Measurements from ENCODE around the gene TCAP. TPM values are rescaled to one million over a fixed set of nuclear protein-coding genes. Genes with fewer than 3 reads are reported as not detected.

TCAP gene
- polyA plus RNA-seq, 1 donor from 2014 or later: 3.7 TPM

GRCh38 chr17:39639043-39639442 lies 26.1 kb upstream of the TCAP start:
- H3K36me3 ChIP-seq (ENCODE audit: insufficient read depth, low read length): no peaks in the 10 kb centered on the region
- no peak overlapping the region for H3K4me2 ChIP-seq (ENCODE audit: low read length)
- no peak overlapping the region for H3K27ac ChIP-seq (ENCODE audit: low read length)
- no peak overlapping the region for H3K9ac ChIP-seq (ENCODE audit: low read length)
- H3K27me3 ChIP-seq (ENCODE audit: insufficient read depth, low read depth, low read length): no peaks in the 10 kb centered on the region
- H3F3A ChIP-seq (ENCODE audit: insufficient read depth, low read length, poor library complexity, severe bottlenecking): no peaks in the 10 kb centered on the region
- H3K4me3 ChIP-seq (ENCODE audit: low read length): peak overlapping the region; percentile 88
- H2AFZ ChIP-seq (ENCODE audit: low read depth, low read length): no peak overlapping the region
- H3K9me2 ChIP-seq (ENCODE audit: insufficient read depth, low read length): no peaks in the 10 kb centered on the region
- H4K20me1 ChIP-seq (ENCODE audit: insufficient read depth): no peaks in the 10 kb centered on the region
- no peak for TF ChIP-seq SMC3 (conservative IDR thresholded peaks at IDR 0.05; ENCODE audit: poor library complexity)
- no peak for TF ChIP-seq EP300 (conservative IDR thresholded peaks at IDR 0.05; ENCODE audit: poor library complexity, severe bottlenecking)
- no peak for TF ChIP-seq MXI1 (conservative IDR thresholded peaks at IDR 0.05; ENCODE audit: poor library complexity, severe bottlenecking)
- TF ChIP-seq POLR2AphosphoS5 (IDR thresholded peaks at IDR 0.05): no peak
- TF ChIP-seq TAF1 (IDR thresholded peaks at IDR 0.05; ENCODE audit: low read depth): no peak
- TF ChIP-seq EZH2 (IDR thresholded peaks at IDR 0.05; ENCODE audit: borderline replicate concordance, insufficient read depth, low read length, poor library complexity, severe bottlenecking): no peak
- peaks cover 18% of the 10 kb centered on the region for H3K79me2 ChIP-seq (replicated peaks; ENCODE audit: insufficient read depth, low read length)
- H3K9me3 ChIP-seq (ENCODE audit: low read length): no peaks in the 10 kb centered on the region

- H2AFZ ChIP-seq (ENCODE audit: low read depth, low read length): no peak overlapping the region
- H4K20me1 ChIP-seq (ENCODE audit: insufficient read depth): no peaks in the 10 kb centered on the region
- H3F3A ChIP-seq (ENCODE audit: insufficient read depth, low read length, poor library complexity, severe bottlenecking): no peaks in the 10 kb centered on the region
- no peak overlapping the region for H3K9ac ChIP-seq (ENCODE audit: low read length)
- no peak overlapping the region for H3K27ac ChIP-seq (ENCODE audit: low read length)
- no peaks in the 10 kb centered on the region for H3K27me3 ChIP-seq (ENCODE audit: insufficient read depth, low read depth, low read length)
- TF ChIP-seq POLR2AphosphoS5 (IDR thresholded peaks at IDR 0.05) (no peak), TAF1 (IDR thresholded peaks at IDR 0.05; ENCODE audit: low read depth) (no peak), EP300 (conservative IDR thresholded peaks at IDR 0.05; ENCODE audit: poor library complexity, severe bottlenecking) (no peak), EZH2 (IDR thresholded peaks at IDR 0.05; ENCODE audit: borderline replicate concordance, insufficient read depth, low read length, poor library complexity, severe bottlenecking) (no peak), CTCF (IDR thresholded peaks at IDR 0.05; ENCODE audit: poor library complexity, severe bottlenecking) (no peak), MXI1 (conservative IDR thresholded peaks at IDR 0.05; ENCODE audit: poor library complexity, severe bottlenecking) (no peak), SMC3 (conservative IDR thresholded peaks at IDR 0.05; ENCODE audit: poor library complexity) (no peak), REST (IDR thresholded peaks at IDR 0.05; ENCODE audit: borderline replicate concordance) (no peak), RAD21 (conservative IDR thresholded peaks at IDR 0.05) (no peak)
- no peaks in the 10 kb centered on the region for H3K9me3 ChIP-seq (ENCODE audit: low read length)
- H3K36me3 ChIP-seq (ENCODE audit: insufficient read depth, low read length): no peaks in the 10 kb centered on the region
- no peak overlapping the region for H3K4me3 ChIP-seq (ENCODE audit: low read length)
- no peak overlapping the region for H3K4me2 ChIP-seq (ENCODE audit: low read length)
- H3K9me2 ChIP-seq (ENCODE audit: insufficient read depth, low read length): no peaks in the 10 kb centered on the region
- peaks cover 18% of the 10 kb centered on the region for H3K79me2 ChIP-seq (replicated peaks; ENCODE audit: insufficient read depth, low read length)
Measured at GRCh38 chr17:39639566-39640458, 25.3 kb upstream of the TCAP start.

All from neural cell (in vitro differentiated cells).